GM23248 (cell line): Measurements from ENCODE around the gene DTNA. TPM values are rescaled to one million over a fixed set of nuclear protein-coding genes. Genes with fewer than 3 reads are reported as not detected.

ENCODE experiments used
- DNase-seq: peaks from one replicate; pipeline ENCODE4 v3.0.0-alpha.2; 2015
- H2AFZ ChIP-seq: fragments of 200-600 bp; sonication (generic); 2 replicates; pipeline ENCODE4 v1.6.1; 2016; ENCODE audit warnings: antibody characterized with exemption
- H3F3A ChIP-seq: fragments of 200-600 bp; sonication (generic); 2 replicates; pipeline ENCODE4 v1.6.1; 2016; ENCODE audit warnings: mild to moderate bottlenecking, antibody characterized with exemption, mixed run types; ENCODE audit not compliant: insufficient read depth
- H3K27ac ChIP-seq: fragments of 200-600 bp; sonication (generic); 2 replicates; pipeline ENCODE4 v1.5.1; 2016; ENCODE audit warnings: mild to moderate bottlenecking
- H3K27me3 ChIP-seq: fragments of 200-600 bp; sonication (generic); replicated peaks from 2 replicates; pipeline ENCODE4 v1.6.1; 2016; ENCODE audit warnings: mild to moderate bottlenecking; ENCODE audit not compliant: insufficient read depth
- H3K36me3 ChIP-seq: fragments of 200-600 bp; sonication (generic); 2 replicates; pipeline ENCODE4 v1.6.1; 2016; ENCODE audit warnings: low read depth, mild to moderate bottlenecking
- H3K4me1 ChIP-seq: fragments of 200-600 bp; sonication (generic); 2 replicates; pipeline ENCODE4 v1.6.1; 2016; ENCODE audit warnings: mild to moderate bottlenecking; ENCODE audit not compliant: insufficient read depth
- H3K4me2 ChIP-seq: fragments of 200-600 bp; sonication (generic); one replicate; pipeline ENCODE4 v1.6.1; 2016; ENCODE audit warnings: mild to moderate bottlenecking; ENCODE audit not compliant: unreplicated experiment
- H3K4me3 ChIP-seq: fragments of 200-600 bp; sonication (generic); 2 replicates; pipeline ENCODE4 v1.5.1; 2016; ENCODE audit warnings: mild to moderate bottlenecking
- H3K79me2 ChIP-seq: fragments of 200-600 bp; sonication (generic); 2 replicates; pipeline ENCODE4 v1.6.1; 2016; ENCODE audit warnings: mild to moderate bottlenecking; ENCODE audit not compliant: insufficient read depth
- H3K9ac ChIP-seq: fragments of 200-600 bp; sonication (generic); 2 replicates; pipeline ENCODE4 v1.6.1; 2016; ENCODE audit warnings: mild to moderate bottlenecking
- H3K9me2 ChIP-seq: fragments of 200-600 bp; sonication (generic); 2 replicates; pipeline ENCODE4 v1.6.1; 2016; ENCODE audit warnings: mixed run types, mild to moderate bottlenecking, moderate library complexity; ENCODE audit not compliant: insufficient read depth
- H3K9me3 ChIP-seq: fragments of 200-600 bp; sonication (generic); one replicate; pipeline ENCODE4 v1.6.1; 2017; ENCODE audit warnings: low read depth
- H4K20me1 ChIP-seq: fragments of 200-600 bp; sonication (generic); 2 replicates; pipeline ENCODE4 v1.6.0; 2016; ENCODE audit not compliant: insufficient read depth
- EZH2 ChIP-seq: fragments of 200-600 bp; sonication (generic); IDR thresholded peaks from 2 replicates; pipeline ENCODE4 v1.6.1; 2018; ENCODE audit warnings: antibody characterized with exemption, mild to moderate bottlenecking; ENCODE audit not compliant: insufficient read depth, poor library complexity, severe bottlenecking
- EZH2phosphoT487 ChIP-seq: fragments of 200-600 bp; sonication (generic); IDR thresholded peaks from 2 replicates; pipeline ENCODE4 v1.6.1; 2018; ENCODE audit warnings: antibody characterized with exemption, moderate library complexity, mild to moderate bottlenecking, low read depth; ENCODE audit not compliant: insufficient read depth
- WGBS, 2 experiments: methylation state at CpG; one replicate each; pipeline ENCODE4 v1.1.6; 2015 to 2017; ENCODE audit warnings: low lambda C conversion rate in 2 of 2, low coverage in 1 of 2; ENCODE audit errors: missing lambda C conversion rate in 2 of 2; 5-methylcytosine and 5-hydroxymethylcytosine counted together
- in situ Hi-C: fragments of 300-500 bp; cut with MboI; formaldehyde crosslinking; loops from 2 replicates; pipeline ENCODE4 v1.15.0; 2020
- polyA plus RNA-seq: library from polyadenylated mRNA; unstranded; fragments of >200 nt; fragmentation: Nextera tagmentation; extraction: Ambion mirVana; gene quantifications from 2 replicates; pipeline ENCODE4 v1.2.1, GENCODE V29; 2016
- total RNA-seq: library from RNA; depleted of rRNA; stranded (reverse); fragments of >200 nt; shearing (Covaris generic); gene quantifications from 2 replicates; pipeline ENCODE4 v1.2.3, GENCODE V29; 2014

The DTNA gene
- total and polyA plus RNA-seq, 2 experiments from 2014 or later, result 4.2 to 5.5 TPM

GRCh38 chr18:34841891-34842290, 131.8 kb downstream of the DTNA start:
- Histone ChIP-seq H3K27me3 (no peaks in the 10 kb centered on the region), H3K36me3 (no peaks in the 10 kb centered on the region), H4K20me1 (no peaks in the 10 kb centered on the region), H3K9ac (no peak overlapping the region), H3K27ac (no peak overlapping the region), H3K4me1 (no peaks in the 10 kb centered on the region), H3F3A (no peaks in the 10 kb centered on the region), H3K79me2 (no peaks in the 10 kb centered on the region), H2AFZ (no peak overlapping the region), H3K9me2 (no peaks in the 10 kb centered on the region), H3K4me3 (no peak overlapping the region), H3K9me3 (no peaks in the 10 kb centered on the region), H3K4me2 (no peak overlapping the region)
- DNase-seq, result no peak
- no peak for TF ChIP-seq EZH2
- in situ Hi-C loops, result no loop called here

DNA sequence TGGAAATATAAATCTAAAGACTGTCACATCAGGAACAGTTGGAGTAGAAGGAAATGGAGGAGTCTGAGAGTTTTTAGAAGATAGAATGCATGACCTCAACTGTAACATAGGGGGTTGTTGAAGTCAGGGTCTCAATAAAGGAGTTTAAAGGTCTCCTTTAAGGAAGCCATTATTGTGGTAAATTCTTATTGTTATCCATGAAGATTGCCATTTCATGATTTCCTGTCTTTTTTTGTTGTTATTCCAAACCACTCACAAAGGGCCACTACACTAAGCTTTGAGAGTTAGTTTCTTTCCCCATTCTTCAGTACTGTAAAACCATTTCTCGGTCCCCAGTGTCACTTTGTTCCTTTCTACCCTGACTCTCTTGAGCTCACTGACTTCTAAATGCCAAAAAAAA, 134.0 kb downstream of the DTNA start:
- Histone ChIP-seq H4K20me1 (no peaks in the 10 kb centered on the region), H3K4me1 (no peaks in the 10 kb centered on the region), H3K27me3 (no peaks in the 10 kb centered on the region), H3K9me3 (no peaks in the 10 kb centered on the region), H3K9me2 (no peaks in the 10 kb centered on the region), H3F3A (no peaks in the 10 kb centered on the region), H3K4me3 (no peak overlapping the region), H3K4me2 (no peak overlapping the region), H3K79me2 (no peaks in the 10 kb centered on the region), H2AFZ (no peak overlapping the region), H3K27ac (no peak overlapping the region), H3K9ac (no peak overlapping the region), H3K36me3 (no peaks in the 10 kb centered on the region)
- DNase-seq, result no peak
- in situ Hi-C loops, result no loop called here
- 87 to 90% methylated on average over 1 of the region's 1 CpG for WGBS, 2 experiments
- TF ChIP-seq EZH2phosphoT487 (no peak), EZH2 (no peak)

DNA sequence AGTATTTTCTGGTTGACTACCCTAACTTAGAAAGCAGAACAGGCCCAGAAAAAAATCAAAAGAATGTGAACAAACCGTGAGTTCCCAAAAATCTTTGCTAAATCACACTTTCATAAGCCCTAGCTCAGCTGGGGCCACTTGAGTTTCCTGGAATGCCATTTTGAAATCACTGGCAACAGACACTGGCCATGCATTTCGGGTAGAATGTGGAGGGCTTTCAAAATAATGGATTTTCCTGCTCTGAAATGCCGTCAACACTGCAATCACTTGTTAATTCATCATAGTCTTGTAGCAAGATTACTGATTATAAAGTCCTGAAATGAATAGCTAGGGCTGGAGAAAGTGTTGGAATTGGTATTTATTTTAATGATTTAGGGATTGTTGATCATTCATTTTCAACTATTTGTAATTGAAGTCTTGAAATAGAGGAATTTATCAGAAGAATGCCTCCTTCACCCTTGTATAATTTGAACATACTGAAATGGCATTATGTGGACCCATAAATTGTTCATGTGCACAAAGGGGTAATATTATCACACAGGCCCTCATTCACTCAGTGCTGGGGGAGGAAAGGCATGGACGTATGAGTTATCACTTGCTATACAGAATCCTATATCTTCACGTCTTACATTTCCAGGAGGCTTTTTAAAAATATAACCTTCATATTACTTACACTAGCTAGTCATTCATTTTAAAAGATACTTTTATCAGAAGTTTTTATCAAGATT, 134.8 kb downstream of the DTNA start:
- TF ChIP-seq EZH2 (no peak), EZH2phosphoT487 (no peak)
- Histone ChIP-seq H3K9me2 (no peaks in the 10 kb centered on the region), H3F3A (no peaks in the 10 kb centered on the region), H2AFZ (no peak overlapping the region), H3K27ac (no peak overlapping the region), H3K9ac (no peak overlapping the region), H4K20me1 (no peaks in the 10 kb centered on the region), H3K36me3 (no peaks in the 10 kb centered on the region), H3K4me2 (no peak overlapping the region), H3K27me3 (no peaks in the 10 kb centered on the region), H3K79me2 (no peaks in the 10 kb centered on the region), H3K9me3 (no peaks in the 10 kb centered on the region), H3K4me1 (no peaks in the 10 kb centered on the region), H3K4me3 (no peak overlapping the region)
- no peak for DNase-seq
- in situ Hi-C loops, result no loop called here
- 77 to 81% methylated on average over 5 of the region's 5 CpGs for WGBS, 2 experiments

DNA sequence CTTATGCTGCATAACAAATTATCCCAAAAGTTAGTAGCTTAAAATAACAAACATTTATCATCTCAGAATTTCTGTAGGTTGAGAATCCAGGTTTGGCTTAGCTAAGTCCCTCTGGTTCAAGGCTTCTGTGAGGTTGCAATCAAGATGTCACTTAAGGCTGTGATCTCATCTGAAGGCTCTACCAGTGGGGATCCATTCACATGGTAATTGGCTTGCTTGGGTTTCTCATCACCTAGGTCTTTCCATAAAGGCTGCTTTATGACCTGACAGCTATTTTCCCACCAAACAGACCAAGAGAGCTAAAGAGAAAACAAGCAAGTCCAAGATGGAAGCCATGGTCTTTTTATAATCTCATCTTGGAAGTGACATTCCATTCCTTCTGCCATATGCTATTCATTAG, 137.3 kb downstream of the DTNA start:
- Histone ChIP-seq H3K9ac (no peak overlapping the region), H3K9me2 (no peaks in the 10 kb centered on the region), H3K4me2 (no peak overlapping the region), H3K79me2 (no peaks in the 10 kb centered on the region), H3F3A (no peaks in the 10 kb centered on the region), H2AFZ (no peak overlapping the region), H3K27ac (no peak overlapping the region), H3K36me3 (no peaks in the 10 kb centered on the region), H3K4me1 (no peaks in the 10 kb centered on the region), H3K9me3 (no peaks in the 10 kb centered on the region), H3K27me3 (no peaks in the 10 kb centered on the region), H3K4me3 (no peak overlapping the region), H4K20me1 (no peaks in the 10 kb centered on the region)
- no peak for DNase-seq
- in situ Hi-C loops, result no loop called here
- no peak for TF ChIP-seq EZH2
- no peak for TF ChIP-seq EZH2phosphoT487

DNA sequence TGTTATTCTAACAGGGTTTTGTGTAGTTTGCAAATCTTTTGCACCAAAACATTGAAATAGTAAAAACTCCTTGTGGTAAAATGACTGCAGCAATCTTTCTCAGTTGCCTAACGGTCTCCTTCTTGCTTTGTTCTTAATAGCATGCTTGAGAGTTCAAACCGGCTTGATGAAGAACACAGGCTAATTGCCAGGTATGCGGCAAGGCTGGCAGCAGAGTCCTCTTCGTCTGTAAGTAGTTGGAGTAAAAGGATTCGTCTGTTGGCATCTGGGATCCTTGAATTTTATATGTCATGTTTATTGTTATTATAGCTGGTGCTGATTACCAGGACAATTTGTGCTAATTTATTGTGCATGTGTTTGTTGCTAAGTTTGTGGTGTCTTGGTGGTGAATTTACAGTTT, 138.1 kb downstream of the DTNA start:
- no peak overlapping the region for H2AFZ ChIP-seq
- no peak overlapping the region for H3K9ac ChIP-seq
- H3K79me2 ChIP-seq, result no peaks in the 10 kb centered on the region
- H3K27me3 ChIP-seq, result no peaks in the 10 kb centered on the region
- in situ Hi-C loops, result no loop called here
- H3K9me3 ChIP-seq, result no peaks in the 10 kb centered on the region
- TF ChIP-seq EZH2 (no peak), EZH2phosphoT487 (no peak)
- H3K4me1 ChIP-seq, result no peaks in the 10 kb centered on the region
- no peak overlapping the region for H3K4me3 ChIP-seq
- no peaks in the 10 kb centered on the region for H3K9me2 ChIP-seq
- 20 to 27% methylated on average over 5 of the region's 5 CpGs for WGBS, 2 experiments
- H4K20me1 ChIP-seq, result no peaks in the 10 kb centered on the region
- H3F3A ChIP-seq, result no peaks in the 10 kb centered on the region
- H3K4me2 ChIP-seq, result no peak overlapping the region
- no peak for DNase-seq
- H3K27ac ChIP-seq, result no peak overlapping the region
- no peaks in the 10 kb centered on the region for H3K36me3 ChIP-seq
